RWPE2 (cell line): ENCODE measurements around the gene PTPRN2.

ENCODE experiments used
- ATAC-seq: fragments of 200-7000 bp; cut with Tn5 transposase; 3 replicates; pipeline ENCODE4 v1.9.1; 2021; ENCODE audit warnings: low read depth
- DNase-seq: peaks from one replicate; pipeline ENCODE4 v3.0.0-alpha.2; 2020; ENCODE audit warnings: low spot score
- H3K27ac ChIP-seq: fragments of 450-650 bp; 2 replicates; pipeline ENCODE4 v1.5.1; 2017; ENCODE audit warnings: mild to moderate bottlenecking; ENCODE audit not compliant: poor library complexity, severe bottlenecking
- H3K27me3 ChIP-seq: fragments of 250-450 bp; sonication (Bioruptor Pico); 2 replicates; pipeline ENCODE4 v1.5.1; 2021; ENCODE audit warnings: mild to moderate bottlenecking, moderate library complexity; ENCODE audit not compliant: insufficient read depth, poor library complexity, severe bottlenecking
- H3K36me3 ChIP-seq: fragments of 250-450 bp; sonication (Bioruptor Pico); 2 replicates; pipeline ENCODE4 v1.5.1; 2020; ENCODE audit warnings: low read depth, mild to moderate bottlenecking, moderate library complexity
- H3K4me1 ChIP-seq: fragments of 250-450 bp; sonication (Bioruptor Pico); 2 replicates; pipeline ENCODE4 v1.5.1; 2021; ENCODE audit warnings: mild to moderate bottlenecking, moderate library complexity; ENCODE audit not compliant: insufficient read depth, poor library complexity, severe bottlenecking
- H3K4me3 ChIP-seq: fragments of 250-450 bp; sonication (Bioruptor Pico); 2 replicates; pipeline ENCODE4 v1.5.1; 2021; ENCODE audit warnings: mild to moderate bottlenecking, moderate library complexity; ENCODE audit not compliant: severe bottlenecking
- H3K9me3 ChIP-seq: fragments of 250-450 bp; sonication (Bioruptor Pico); 2 replicates; pipeline ENCODE4 v1.5.1; 2021; ENCODE audit warnings: mild to moderate bottlenecking, moderate library complexity; ENCODE audit not compliant: severe bottlenecking
- TF ChIP-seq, protein P1 (sequence below): fragments of 450-650 bp; IDR thresholded peaks from one replicate; pipeline ENCODE4 v1.5.1; 2017; ENCODE audit warnings: mild to moderate bottlenecking, moderate library complexity; ENCODE audit not compliant: poor library complexity, severe bottlenecking

The PTPRN2 gene

DNA sequence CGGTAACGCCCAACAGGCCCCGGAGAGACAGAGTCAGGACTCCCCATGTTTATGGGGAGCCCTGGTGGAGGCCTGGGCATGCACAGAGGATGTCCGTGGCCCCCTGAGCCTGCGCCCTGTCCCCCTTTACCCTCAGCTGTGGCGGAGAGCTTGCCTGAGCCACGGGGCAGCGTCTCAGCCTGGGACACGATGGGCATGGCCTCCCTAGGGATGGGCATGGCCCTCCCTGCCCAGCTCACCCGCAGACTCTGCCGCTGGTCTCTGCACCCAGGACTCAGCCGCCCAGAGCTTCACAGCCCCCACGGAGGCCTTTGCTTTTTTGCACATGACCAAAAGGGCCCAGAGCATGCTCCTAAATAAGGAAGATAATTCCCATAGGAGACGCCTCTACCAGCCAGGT is 394.2 kb downstream of the PTPRN2 start:
- Histone ChIP-seq H3K9me3 (peaks cover 13% of the 10 kb centered on the region), H3K27ac (no peak overlapping the region), H3K4me3 (no peak overlapping the region), H3K36me3 (no peaks in the 10 kb centered on the region), H3K4me1 (no peaks in the 10 kb centered on the region), H3K27me3 (no peaks in the 10 kb centered on the region)
- ATAC-seq (no peak), DNase-seq (no peak)
- TF ChIP-seq, protein P1, sequence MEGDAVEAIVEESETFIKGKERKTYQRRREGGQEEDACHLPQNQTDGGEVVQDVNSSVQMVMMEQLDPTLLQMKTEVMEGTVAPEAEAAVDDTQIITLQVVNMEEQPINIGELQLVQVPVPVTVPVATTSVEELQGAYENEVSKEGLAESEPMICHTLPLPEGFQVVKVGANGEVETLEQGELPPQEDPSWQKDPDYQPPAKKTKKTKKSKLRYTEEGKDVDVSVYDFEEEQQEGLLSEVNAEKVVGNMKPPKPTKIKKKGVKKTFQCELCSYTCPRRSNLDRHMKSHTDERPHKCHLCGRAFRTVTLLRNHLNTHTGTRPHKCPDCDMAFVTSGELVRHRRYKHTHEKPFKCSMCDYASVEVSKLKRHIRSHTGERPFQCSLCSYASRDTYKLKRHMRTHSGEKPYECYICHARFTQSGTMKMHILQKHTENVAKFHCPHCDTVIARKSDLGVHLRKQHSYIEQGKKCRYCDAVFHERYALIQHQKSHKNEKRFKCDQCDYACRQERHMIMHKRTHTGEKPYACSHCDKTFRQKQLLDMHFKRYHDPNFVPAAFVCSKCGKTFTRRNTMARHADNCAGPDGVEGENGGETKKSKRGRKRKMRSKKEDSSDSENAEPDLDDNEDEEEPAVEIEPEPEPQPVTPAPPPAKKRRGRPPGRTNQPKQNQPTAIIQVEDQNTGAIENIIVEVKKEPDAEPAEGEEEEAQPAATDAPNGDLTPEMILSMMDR = no peak

DNA sequence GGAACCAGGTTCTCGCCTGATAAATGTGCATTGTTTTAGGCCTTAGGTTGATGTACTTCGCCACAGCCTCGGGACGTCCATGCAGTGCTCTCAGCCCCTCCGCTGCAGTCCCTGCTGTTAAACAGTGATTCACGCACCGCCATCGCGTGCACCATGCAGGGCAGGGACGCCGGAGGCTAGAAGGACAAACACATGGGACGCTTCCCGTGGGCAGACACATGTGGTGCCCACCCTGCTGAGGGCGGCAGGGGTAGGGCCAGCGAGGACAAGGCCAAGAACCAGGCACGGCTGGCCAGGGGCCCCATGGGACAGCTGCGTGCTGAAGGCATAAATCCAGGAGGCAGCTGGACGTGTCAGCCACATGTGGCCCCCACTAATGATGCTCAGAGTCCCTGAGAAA is 394.7 kb downstream of the PTPRN2 start:
- Histone ChIP-seq H3K9me3 (peaks cover 13% of the 10 kb centered on the region), H3K36me3 (no peaks in the 10 kb centered on the region), H3K27ac (no peak overlapping the region), H3K27me3 (no peaks in the 10 kb centered on the region), H3K4me3 (no peak overlapping the region), H3K4me1 (no peaks in the 10 kb centered on the region)
- ATAC-seq (no peak), DNase-seq (no peak)
- TF ChIP-seq, protein P1 = no peak

DNA sequence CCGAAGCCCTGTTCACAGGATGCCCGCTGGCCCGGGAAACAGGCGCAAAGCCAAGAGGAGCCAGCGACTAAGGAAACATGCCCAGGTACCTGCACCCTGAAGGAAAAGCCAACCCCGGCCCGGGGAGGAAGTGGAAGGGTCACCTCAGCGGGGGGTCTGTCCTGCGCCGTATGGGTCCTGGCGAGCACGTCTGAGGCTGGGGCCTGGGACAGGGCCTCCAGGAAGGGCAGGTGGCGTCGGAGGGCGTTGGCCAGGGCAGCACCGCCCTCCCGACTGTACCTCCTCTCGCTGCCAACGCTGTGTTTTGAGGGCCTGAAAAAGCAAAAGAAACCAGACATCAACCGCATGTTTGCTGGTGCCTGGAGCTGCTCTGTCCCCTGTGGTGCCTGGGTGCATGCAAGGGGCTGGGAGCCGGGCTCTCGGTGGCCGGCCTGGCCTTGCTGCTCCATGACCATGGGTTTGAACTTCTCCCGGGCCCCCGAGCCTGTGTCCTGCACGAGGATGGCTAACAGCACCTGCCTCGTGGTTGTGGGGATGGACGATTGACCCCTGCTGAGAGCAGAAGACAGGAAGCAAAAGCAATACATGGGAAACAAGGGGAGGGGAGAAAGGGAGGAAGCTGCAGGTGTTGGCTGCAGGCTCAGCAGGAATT is 395.3 kb downstream of the PTPRN2 start:
- no peak for DNase-seq
- H3K9me3 ChIP-seq = peaks cover 13% of the 10 kb centered on the region
- TF ChIP-seq, protein P1 = no peak
- H3K27ac ChIP-seq = no peak overlapping the region
- no peaks in the 10 kb centered on the region for H3K36me3 ChIP-seq
- H3K4me1 ChIP-seq = no peaks in the 10 kb centered on the region
- ATAC-seq = no peak
- no peaks in the 10 kb centered on the region for H3K27me3 ChIP-seq
- H3K4me3 ChIP-seq = no peak overlapping the region

DNA sequence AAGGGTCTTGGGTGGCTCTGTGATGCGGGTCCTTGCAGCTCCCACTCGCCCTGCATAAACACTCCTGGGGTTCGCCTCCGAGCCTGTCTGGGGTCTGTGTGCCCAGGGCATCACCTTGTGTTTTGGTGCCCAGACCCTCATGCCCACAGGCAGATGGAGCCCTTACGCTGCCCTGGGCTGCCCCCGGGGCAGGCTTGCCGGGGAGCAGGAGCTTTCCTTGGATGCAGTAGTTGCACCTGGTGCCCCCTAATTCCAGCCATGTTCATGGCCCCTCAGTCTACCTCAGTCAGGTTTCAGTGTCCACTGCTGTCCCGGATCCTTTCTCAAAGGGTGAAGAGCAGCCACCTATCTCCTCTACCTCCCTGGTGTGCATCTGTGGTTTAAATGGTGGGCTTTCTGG is 396.0 kb downstream of the PTPRN2 start:
- peaks cover 16% of the 10 kb centered on the region for H3K9me3 ChIP-seq
- no peaks in the 10 kb centered on the region for H3K4me1 ChIP-seq
- H3K27me3 ChIP-seq = no peaks in the 10 kb centered on the region
- H3K27ac ChIP-seq = no peak overlapping the region
- TF ChIP-seq, protein P1 = no peak
- H3K4me3 ChIP-seq = no peak overlapping the region
- DNase-seq (no peak), ATAC-seq (no peak)
- H3K36me3 ChIP-seq = no peaks in the 10 kb centered on the region

DNA sequence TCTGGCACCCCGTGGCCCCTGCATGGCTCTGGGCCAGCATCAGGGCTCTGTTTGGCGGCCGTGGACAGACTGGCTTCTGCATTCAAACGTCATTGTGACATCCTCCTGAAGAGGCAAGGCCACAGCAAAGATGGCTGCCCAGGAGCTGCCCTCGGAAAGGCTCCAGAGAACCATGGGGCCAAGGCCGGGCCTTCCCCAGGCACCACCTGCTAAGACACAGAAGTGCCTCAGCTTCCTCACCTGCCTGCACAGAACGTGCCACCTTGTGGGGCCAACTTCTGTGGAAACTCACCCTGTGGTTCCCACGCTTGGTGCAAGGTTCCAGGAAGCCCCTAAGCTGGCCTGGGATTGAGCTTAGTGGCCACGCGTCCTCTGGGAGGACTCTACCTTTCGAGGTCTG is 396.9 kb downstream of the PTPRN2 start:
- Histone ChIP-seq H3K36me3 (no peaks in the 10 kb centered on the region), H3K27me3 (no peaks in the 10 kb centered on the region), H3K4me3 (no peak overlapping the region), H3K27ac (no peak overlapping the region), H3K4me1 (no peaks in the 10 kb centered on the region), H3K9me3 (peaks cover 10% of the 10 kb centered on the region)
- DNase-seq = no peak
- TF ChIP-seq, protein P1 = no peak
- ATAC-seq = no peak
